GM21367 (cell line): Measurements from ENCODE around the gene SLC40A1.

ENCODE experiments used
- ATAC-seq: cut with Tn5 transposase; IDR thresholded peaks from one replicate; pipeline ENCODE4 v1.9.1; 2021; ENCODE audit not compliant: unreplicated experiment

SLC40A1 gene

DNA sequence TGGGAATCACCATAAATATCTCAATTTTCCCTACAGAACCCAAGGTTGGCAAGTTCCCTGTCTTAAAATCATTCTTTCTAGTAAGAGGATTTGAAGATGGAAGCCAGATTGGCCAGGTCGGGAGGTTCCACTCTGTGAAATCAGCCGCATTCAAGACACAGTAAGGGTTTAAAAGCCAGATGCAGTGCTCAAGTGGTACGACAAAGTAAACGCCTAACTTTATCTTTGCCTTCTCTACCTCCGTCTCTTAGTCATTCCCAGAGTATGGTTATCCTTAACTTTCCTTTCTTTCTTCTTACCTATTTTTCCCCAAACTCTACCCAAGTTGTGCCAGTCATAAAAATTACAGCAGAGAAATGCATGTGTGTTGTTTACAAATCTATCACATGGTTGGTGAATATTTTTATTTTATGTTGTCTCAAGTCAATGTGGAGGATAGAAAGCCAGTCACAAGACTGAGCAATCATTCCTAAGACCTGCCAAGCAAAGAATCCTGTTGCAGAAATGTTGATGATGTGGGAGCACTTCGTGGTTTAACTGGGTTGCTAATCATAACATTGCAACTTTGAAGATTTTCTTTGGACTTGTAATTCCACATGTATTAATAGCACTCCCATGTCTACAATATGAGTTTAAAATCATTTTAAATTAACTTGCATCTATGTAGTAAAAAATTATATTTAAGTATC is 62.6 kb downstream of the SLC40A1 start:
- ATAC-seq = no peak

DNA sequence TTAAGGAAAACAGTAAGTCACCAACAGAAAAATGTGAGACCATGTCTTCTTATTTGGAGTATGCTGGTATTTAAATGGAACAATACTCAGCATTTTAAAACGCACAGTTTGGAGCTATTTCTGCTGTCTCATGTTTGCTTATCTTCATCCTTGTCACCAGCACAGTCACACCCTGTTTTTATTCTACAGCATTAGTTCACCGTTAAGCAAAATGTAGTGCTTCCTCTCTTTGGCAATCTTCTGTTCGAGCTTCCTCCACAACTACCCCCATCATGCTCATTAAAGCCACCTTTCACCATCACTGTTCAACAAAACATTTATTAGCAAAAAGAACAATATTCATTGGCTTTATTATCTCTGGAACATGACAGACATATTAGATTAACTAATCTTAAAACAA is 64.0 kb downstream of the SLC40A1 start:
- ATAC-seq = no peak

DNA sequence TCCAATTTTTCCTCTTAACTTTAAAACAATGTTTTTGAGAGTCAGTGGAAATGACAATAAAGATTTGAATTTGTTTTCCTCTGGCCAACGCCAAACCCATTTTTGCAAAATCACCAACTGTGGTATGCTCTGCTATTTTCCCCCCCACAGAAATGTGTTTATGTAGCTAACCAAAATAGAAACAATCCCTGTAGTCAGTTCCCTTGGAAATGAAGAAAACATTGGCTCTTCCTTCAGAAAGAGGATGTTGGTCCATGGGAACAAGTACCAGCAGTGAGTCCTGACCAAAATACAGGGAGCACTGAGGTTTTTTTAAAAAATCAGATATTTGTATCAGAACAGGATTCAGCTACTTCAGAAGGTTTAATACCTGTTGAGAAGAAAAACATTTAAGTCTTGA is 65.3 kb downstream of the SLC40A1 start:
- no peak for ATAC-seq

DNA sequence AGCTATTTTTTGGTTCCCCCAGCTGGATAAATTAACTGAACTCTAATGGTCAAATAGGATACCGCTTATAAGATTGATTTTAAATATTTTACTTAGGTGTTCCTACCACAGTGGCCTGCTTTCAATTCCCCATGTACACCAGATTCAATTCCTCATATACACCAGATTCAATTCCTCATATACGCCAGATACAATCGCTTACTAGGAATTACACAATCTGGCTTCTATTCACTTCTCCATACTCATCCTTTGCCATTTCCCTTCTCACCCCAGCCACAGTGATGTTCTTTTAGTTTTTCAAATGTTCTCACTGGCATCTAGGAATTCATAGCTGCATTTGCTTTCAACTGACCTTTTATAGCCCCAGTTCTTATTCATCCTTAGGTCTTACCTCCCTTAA is 66.5 kb downstream of the SLC40A1 start:
- ATAC-seq = no peak

DNA sequence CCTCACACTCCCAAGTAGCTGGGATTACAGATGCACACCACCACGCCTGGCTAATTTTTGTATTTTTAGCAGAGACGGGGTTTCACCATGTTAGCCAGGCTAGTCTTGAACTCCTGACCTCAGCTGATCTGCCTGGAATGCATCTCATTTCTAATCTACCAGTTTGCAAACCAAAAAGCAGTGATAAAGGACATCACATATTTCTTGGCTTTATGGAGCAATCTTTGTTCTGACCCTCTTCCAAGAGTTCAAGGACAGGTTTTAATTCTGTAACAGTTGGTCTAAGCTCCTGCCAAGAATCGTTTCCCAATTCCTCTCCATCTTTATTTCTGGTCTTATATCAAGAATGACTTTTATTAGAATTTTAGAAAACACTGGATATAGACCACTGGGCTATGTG is 67.7 kb downstream of the SLC40A1 start:
- ATAC-seq = no peak

DNA sequence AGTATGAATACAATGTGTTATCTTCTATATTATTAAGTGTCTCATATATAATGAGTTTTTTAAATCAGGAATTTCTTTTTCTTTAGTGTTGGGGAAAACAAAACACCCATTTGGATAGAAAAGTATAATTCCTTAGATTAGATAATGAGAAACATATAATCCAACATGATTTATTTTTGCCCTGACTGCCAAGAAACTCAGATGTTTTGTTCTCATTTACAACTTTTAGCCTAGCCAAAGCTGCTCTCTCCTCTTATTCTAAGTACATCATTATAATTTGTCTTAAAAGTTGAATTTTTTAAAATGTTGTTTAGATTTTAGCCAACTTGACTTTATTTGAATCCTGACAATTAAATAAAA is 68.6 kb downstream of the SLC40A1 start:
- ATAC-seq = no peak

DNA sequence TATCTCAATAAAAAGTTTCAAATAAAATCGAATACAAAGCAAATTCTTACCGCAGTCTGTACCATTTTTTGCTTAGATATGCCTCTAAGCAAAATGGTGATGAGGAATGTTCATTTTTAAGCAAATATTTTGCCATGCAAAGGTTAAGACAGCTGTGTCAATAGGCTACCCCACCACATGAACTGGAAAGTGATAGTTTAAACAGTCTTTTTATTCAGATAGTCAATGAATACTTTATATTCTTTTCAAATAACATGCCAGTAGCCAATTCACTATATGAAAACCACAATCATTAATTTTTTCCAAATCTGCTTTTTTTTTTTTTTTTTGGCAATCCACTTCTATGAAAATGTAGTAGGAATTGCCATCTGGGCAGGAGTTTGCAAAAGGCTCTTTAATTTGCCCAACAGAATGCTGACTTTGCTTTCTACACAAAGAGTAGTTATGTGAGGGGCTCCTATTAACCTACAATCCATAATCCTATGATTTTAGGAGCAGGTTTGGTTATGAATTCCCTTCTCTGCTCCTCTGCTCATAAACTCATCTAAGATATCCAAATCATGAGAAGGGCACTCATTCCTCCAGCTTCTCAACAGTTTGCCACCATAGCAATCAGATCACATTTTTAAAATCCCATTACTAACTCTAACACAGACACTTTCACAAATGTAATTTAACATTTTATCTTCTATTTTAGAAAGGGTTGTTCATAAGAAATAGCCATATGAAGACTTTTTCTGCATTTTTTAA is 69.2 kb downstream of the SLC40A1 start:
- no peak for ATAC-seq
